Transverse colon (tissue), 4 donors: ENCODE data around the gene POPDC2.

Experiments used
- CTCF ChIP-seq, 5 experiments: fragments of 200-600 bp in 3 of 5; fragments of 450-650 bp in 2 of 5; sonication (generic) in 3 of 5; IDR thresholded peaks; 1 replicate in 2 of 5; 2 replicates in 3 of 5; pipeline ENCODE4 v1.5.1; 2016 to 2017; ENCODE audit warnings: antibody characterized with exemption in 5 of 5, inconsistent platforms in 3 of 5, mild to moderate bottlenecking in 2 of 5, moderate library complexity in 1 of 5
- POLR2AphosphoS5 ChIP-seq, 3 donors: sonication (generic); formaldehyde crosslinking; IDR thresholded peaks; one replicate each; pipeline ENCODE4 v1.6.1; 2016; ENCODE audit warnings: antibody characterized with exemption in 3 of 3

GRCh38 chr3:119695480-119695879 is 35.1 kb upstream of the POPDC2 start:
- TF ChIP-seq CTCF (IDR thresholded peaks at IDR 0.05) (no peak), POLR2AphosphoS5 (IDR thresholded peaks at IDR 0.05) (no peak)
